ENCODE measurements around the gene NCAPH2. TPM values are rescaled to one million over a fixed set of nuclear protein-coding genes. Genes with fewer than 3 reads are reported as not detected.

Gene NCAPH2
- total RNA-seq, 2 experiments from 2014 or later: 152 to 153 TPM

DNA sequence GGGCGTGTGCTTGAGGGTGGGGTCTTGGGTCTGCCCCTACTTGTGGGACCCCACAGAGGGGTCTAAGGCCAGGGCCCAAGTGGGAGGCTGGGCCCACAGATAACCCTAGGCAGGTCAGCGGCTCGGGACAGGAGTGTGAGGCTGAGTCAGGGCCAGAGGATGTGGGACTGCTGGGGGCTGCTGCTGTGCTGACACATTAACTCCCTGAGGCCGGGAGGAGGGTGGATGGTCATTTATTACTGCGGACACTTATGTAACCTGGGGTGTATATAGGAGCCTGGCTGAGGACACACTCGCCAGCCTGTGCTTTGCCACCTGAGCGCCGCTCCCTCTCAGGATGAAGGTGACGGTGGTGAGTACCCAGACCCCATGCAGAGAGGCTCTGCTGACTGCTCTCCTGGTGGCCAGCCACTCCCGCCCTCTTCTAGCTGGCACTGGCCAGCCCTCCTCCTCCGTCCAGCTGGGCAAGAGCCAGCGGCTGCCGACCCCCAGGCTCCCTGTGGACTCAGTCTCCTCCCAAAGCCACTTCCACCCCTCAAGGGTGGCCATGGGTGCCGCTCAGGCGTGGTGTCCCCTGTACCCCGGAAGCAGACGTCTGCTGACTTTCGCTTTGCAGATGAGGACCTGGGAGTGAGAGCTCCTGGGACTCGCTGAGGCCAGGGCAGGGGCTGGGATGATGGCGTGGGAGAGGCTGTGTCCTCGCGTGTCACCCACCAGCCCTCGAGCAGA, 21.3 kb upstream of the NCAPH2 start, which contains the start of gene MIOX:
Gene MIOX, plus strand, starts transcription at position 299 of the 729 bp plus-strand sequence. Its CDS starts 39 bp downstream, at position 338.
- ChIA-PET POLR2A (interaction anchor here (0.7 kb wide), 1 partner anchor 129 kb away, joined by 4 read pairs; no protein-coding TSS in a partner anchor), CTCF (interaction anchor here (0.5 to 1.0 kb wide), 2 partner anchors 8 to 12 kb away, joined by 3 read pairs; no protein-coding TSS in a partner anchor)

DNA sequence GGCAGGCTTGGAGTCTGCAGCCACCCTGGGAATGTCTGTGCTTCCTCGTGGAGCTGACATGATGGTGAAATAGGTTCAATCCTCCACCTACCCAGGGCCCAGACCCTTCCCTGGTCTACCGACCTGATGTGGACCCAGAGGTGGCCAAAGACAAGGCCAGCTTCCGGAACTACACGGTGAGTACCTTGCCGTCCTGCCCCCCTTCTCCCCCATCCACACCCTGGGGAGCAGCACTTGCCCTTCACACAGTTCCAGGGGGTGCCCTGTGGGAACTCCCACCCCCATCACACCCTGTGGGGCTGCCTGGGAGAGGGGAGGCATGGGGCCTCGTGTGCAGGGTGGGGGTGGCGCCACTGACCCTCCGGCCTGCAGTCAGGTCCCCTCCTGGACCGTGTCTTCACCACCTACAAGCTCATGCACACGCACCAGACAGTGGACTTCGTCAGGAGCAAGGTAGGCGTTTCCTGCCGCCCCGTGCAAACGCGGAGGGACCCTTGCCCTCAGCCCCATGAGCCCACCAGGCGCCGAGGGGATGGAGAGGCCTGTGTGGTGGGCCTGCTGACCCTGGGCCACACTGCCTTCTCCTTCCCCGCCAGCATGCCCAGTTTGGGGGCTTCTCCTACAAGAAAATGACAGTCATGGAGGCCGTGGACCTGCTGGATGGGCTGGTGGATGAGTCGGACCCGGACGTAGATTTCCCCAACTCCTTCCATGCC, 20.6 kb upstream of the NCAPH2 start:
- ChIA-PET POLR2A (interaction anchor here (0.7 kb wide), 1 partner anchor 128 kb away, joined by 4 read pairs; no protein-coding TSS in a partner anchor), CTCF (no interaction called here)

DNA sequence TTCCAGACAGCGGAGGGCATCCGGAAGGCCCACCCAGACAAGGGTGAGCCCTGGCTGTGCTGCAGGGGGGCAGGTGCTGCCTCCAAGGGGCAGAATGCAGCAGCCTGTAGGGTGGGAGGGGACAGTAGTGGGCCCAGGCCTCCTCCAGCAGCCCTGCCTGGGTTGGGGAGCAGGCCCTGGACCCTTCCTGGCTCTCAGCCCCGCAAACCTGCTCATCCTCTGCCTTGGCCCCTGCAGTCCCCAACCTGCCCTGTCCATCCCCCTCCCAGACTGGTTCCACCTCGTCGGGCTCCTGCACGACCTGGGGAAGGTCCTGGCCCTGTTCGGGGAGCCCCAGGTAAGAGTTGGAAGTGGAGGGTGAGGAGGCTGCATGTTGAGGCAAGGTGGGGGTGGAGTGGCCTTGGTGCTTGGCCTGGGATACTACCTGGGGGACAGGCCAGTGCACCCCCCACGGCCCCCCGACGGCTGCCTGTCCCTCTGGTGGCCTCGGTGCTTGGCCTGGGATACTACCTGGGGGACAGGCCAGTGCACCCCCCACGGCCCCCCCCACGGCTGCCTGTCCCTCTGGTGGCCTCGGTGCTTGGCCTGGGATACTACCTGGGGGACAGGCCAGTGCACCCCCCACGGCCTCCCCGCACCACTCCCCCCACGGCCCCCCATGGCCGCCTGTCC, 19.9 kb upstream of the NCAPH2 start:
- ChIA-PET CTCF (no interaction called here), POLR2A (no interaction called here)

DNA sequence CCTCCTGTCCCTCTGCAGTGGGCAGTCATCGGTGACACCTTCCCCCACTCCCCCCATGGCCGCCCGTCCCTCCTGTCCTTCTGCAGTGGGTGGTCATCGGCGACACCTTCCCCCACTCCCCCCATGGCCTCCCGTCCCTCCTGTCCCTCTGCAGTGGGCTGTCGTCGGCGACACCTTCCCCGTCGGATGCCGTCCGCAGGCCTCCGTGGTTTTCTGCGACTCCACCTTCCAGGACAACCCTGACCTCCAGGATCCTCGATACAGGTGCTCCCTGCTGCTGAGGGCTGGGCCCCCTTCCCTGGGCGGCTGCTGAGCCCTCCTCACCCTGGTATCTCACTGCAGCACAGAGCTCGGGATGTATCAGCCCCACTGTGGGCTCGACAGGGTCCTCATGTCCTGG, 19.1 kb upstream of the NCAPH2 start:
- CTCF ChIA-PET: interaction anchor here (0.8 kb wide), 1 partner anchor 9 kb away, joined by 3 read pairs; no protein-coding TSS in a partner anchor
- POLR2A ChIA-PET: no interaction called here

GRCh38 chr22:50489363-50490243, 18.4 kb upstream of the NCAPH2 start:
- POLR2A ChIA-PET: interaction anchor here (0.6 kb wide), 1 partner anchor 134 kb away, joined by 3 read pairs; no protein-coding TSS in a partner anchor
- CTCF ChIA-PET: interaction anchor here (0.7 to 0.8 kb wide), 2 partner anchors 8 to 17 kb away, joined by 3 read pairs; no protein-coding TSS in a partner anchor

DNA sequence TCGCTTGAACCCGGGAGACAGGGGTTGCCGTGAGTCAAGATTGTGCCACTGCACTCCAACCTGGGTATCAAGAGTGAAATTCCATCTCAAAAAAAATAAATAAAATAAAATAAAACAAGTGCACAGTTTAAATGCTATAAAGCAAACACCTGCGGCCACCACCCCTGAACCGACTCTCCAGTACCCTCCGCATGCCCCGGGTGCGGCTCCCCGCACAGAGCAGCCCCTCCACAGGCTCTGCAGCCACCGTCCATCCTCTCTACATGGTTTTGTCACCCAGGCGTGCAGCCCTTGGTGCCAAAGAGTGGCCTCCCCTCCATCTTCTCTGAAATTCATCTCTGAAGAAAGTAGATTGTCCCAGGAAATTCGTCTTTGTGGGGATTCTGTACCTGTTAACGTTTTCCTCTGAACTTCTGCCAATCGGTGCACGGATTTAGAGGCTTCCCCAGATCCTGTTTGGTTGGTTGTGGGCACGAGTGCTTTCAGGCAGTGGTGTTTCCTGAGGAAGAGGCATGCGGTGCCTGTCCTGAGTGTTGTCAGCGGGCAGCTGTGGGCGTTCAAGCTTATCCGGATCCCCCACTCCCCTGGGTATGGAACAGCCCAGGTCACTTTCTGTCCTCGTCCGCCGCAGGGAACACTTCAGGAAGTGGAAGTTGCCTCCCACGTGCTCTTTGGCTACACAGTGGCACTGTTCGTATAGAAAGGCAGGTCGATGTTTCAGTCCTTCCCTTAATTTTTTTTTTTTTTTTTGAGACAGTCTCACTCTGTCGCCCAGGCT, 17.3 kb upstream of the NCAPH2 start:
- ChIA-PET POLR2A (interaction anchor here (0.7 kb wide), 1 partner anchor 15 kb away, joined by 3 read pairs; no protein-coding TSS in a partner anchor), CTCF (no interaction called here)

- ChIA-PET POLR2A (no interaction called here), CTCF (interaction anchor here (0.6 to 1.5 kb wide), 8 partner anchors 8 to 244 kb away, joined by 3 to 7 read pairs (median 4); partner anchors contain the start of genes LMF2 and NCAPH2)
These were observed 10.9 kb upstream of the NCAPH2 start for GRCh38 chr22:50497093-50497492.

DNA sequence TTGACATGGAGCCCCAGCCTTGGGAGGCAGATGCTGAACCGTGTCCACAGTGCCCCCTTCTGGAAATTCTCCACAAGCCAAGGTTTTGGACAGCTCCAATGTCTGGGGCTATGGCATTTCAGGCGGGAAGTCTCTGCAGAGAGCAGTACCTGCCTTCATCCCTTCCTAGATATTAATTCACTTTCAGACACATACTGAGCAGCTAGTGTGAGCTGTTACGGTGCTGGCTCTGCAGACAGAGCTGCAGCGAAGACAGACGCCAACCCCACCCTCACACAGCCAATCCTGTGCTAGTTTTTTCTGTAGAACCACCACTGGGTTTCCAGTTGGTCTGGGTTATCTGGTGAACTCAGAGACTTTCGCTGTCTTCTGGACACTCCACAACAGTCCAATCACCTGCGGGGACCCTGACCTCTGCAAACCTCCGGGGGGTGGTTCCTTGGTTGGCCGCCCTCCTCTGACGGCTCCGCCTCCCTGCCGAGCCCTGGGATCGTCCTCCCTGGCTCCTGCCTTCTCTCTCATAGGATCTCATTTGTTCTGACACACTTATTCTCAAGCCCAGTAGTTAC, 9.6 kb upstream of the NCAPH2 start:
- POLR2A ChIA-PET: interaction anchor here (0.8 kb wide), 1 partner anchor 247 kb away, joined by 3 read pairs; no protein-coding TSS in a partner anchor
- CTCF ChIA-PET: interaction anchor here (0.7 to 1.9 kb wide), 23 partner anchors 8 to 253 kb away, joined by 3 to 7 read pairs (median 3); partner anchors contain the start of genes ADM2, CPT1B, LMF2 and NCAPH2

GRCh38 chr22:50500452-50500851, 7.6 kb upstream of the NCAPH2 start:
- CTCF ChIA-PET: no interaction called here
- POLR2A ChIA-PET: interaction anchor here (0.6 kb wide), 1 partner anchor 25 kb away, joined by 3 read pairs; no protein-coding TSS in a partner anchor

DNA sequence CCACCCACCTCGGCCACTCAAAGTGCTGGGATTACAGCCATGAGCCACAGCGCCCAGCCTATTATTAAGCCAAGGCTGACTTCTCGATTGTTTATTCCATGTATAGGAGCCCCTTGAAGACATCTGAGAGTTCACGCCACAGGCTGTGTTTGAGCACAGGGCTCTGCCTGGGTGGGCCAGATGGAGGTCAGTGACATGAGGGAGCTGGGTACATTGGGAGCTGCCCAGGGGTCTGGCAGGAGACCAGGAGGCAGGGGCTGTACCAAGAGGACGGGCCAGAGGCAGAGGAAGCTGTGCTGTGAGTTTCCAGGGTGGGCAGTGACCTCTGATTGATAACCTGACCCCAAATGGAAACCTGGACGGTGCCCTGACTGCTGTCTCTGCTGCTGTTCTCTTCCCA, 5.9 kb upstream of the NCAPH2 start:
- ChIA-PET POLR2A (no interaction called here), CTCF (interaction anchor here (1.0 kb wide), 1 partner anchor 23 kb away, joined by 3 read pairs; the partner anchor contains the start of gene SCO2)

- ChIA-PET CTCF (no interaction called here), POLR2A (no interaction called here)
These were observed 5.2 kb upstream of the NCAPH2 start for GRCh38 chr22:50502628-50503474.

DNA sequence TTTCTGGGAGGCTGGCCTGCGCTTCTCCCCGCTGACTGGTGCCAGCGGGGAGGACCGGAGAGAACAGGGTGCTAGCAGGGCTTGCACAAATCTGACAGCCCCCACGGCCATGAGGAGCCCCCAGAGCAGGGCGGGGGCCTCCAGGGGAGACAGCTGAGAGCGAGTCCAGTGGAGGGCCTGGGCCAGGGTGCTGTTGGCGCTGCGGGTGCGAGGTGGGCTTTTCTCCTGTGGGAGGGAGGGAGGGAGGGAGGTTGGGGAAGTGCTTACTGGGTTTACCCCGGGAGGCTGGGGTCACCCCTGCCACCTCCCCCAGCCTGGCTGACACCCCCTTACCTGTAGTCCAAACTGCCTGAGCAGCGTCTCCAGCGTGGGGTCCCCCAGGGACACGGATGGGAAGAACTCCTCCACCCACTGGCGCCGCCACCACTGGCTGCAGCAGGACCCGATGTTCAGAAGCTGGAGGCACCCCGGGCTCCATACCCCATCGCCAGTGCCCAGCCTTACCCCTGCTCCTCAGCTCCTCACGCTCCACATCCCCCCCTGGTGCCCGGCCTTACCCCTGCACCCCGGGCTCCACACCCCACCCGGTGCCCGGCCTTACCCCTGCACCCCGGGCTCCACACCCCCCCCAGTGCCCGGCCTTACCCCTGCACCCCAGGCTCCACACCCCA, 4.4 kb upstream of the NCAPH2 start:
- CTCF ChIA-PET: no interaction called here

GRCh38 chr22:50504369-50505211, 3.4 kb upstream of the NCAPH2 start:
- ChIA-PET CTCF (interaction anchor here (0.8 kb wide), 1 partner anchor 163 kb away, joined by 3 read pairs; no protein-coding TSS in a partner anchor), POLR2A (no interaction called here)

More for the DNA sequence above, 4.4 kb upstream of the NCAPH2 start:
- POLR2A ChIA-PET: no interaction called here

- POLR2A ChIA-PET: interaction anchor here (0.6 kb wide), 1 partner anchor 14 kb away, joined by 3 read pairs; no protein-coding TSS in a partner anchor
- CTCF ChIA-PET: interaction anchor here (0.8 kb wide), 1 partner anchor 164 kb away, joined by 3 read pairs; no protein-coding TSS in a partner anchor
These were observed 2.7 kb upstream of the NCAPH2 start for GRCh38 chr22:50505276-50505775.

Data from activated CD8-positive, alpha-beta memory T cell treated with anti-CD3 and anti-CD28 coated beads for 36 hours (primary cell).